HG02763 (cell line): ENCODE results near the gene BCAS3.

ENCODE experiments used
- ATAC-seq: cut with Tn5 transposase; IDR thresholded peaks from one replicate; pipeline ENCODE4 v1.9.1; 2021; ENCODE audit warnings: mild to moderate bottlenecking, moderate library complexity; ENCODE audit not compliant: unreplicated experiment

The BCAS3 gene

GRCh38 chr17:61387511-61388305 lies 710.1 kb downstream of the BCAS3 start:
- no peak for ATAC-seq

DNA sequence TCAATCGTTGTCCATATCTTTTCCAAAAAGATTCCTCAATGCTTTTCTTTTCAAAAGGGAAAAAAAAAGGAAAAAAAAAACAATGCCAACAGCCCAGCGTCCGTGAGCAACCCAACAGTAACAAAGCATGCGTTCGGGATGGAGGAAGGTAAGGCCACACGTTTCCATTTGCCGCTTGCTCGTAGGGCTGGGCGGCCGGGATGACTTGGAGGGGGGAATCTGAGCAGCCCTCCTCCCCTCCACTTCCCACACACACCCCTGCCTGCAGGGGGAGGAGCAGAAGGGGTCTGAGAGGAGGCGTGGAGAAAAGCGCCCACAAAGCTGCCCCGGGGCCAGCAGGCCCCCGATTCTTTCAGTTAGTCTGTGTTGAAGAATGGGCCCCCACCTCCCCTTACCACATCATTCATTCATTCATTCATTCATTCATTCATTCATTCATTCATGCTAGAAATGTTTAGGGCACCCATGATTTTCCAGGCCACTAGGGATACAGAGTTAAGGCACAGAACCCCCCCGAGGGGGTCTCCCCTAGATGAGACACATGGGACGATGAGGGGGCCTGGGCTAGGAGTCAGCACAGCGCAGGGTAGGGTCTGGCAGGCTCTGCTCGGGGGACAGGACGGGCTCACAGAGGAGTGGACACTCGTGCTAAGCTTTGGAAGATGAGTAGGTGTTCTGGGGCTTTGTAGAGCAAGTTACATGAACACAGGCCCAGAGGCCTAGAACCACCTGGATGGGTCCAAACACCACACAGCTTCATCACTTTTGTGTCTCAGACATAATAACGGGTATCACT lies 711.1 kb downstream of the BCAS3 start:
- ATAC-seq, result no peak

- ATAC-seq, result no peak
Observed at GRCh38 chr17:61389670-61390478, 712.2 kb downstream of the BCAS3 start.

DNA sequence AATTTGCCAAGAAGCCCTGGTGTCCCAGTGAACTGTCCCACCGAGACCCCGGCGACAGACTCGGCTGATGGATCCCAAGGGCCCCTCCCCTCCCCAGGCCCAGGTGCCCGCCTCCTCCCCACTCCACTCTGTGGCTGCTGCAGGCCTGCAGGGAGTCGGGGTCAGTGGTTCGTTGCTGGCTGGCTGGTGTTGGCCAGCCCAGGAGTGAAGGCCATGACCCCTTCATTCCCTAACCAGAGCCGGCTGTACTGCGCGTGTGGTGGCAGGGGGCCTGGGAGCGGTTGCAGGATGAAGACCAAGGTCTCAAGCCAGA lies 712.8 kb downstream of the BCAS3 start:
- ATAC-seq, result no peak

DNA sequence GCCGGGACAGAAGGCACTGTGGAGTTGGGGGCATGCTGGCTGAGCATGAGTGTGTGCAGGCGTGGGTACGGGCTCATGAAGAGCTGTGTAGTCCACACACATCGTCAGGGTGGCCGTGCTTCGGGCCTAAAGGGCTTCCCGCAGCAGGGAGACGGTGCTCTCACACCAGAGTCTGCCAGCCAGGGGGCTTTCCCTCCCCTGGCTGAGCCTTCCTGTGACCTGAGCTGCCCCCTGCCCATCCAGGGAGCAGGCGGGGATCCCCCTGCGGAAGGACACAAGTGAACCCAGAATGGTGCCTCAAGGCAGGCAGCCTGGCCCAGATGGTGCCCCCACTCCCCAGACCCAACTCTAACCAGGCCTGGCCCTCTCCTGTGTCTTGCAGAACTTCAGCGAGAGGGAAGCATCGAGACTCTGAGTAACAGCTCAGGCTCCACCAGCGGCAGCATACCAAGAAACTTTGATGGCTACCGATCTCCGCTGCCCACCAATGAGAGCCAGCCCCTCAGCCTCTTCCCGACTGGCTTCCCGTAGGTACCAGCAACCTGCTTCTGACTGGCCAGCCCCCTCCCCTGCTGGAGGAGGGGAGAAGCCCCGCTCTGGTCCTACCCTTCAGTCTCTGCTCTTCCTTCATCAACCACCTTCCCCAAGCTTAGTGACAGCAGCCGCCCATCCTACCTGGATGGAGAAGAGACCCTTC lies 714.1 kb downstream of the BCAS3 start:
- ATAC-seq, result no peak

- no peak for ATAC-seq
Observed at GRCh38 chr17:61392679-61393078, 715.0 kb downstream of the BCAS3 start.

DNA sequence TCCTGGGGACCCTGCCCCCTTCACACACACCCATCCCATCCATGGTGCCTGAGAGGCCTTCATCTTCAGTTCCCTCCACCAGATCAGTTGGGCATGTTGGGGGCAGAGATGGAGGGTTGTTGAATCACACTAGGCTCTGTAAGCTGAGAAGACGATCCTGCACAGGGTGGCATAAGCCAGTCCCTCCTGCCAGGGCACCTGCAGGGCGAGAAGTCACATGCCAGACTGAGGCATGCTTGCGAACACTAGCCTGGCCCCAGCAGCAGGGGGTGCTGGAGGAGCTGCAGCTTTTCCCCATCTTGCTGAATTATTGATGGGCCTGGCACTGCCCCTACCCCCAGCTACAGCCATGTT lies 715.9 kb downstream of the BCAS3 start:
- no peak for ATAC-seq

- ATAC-seq, result no peak
Observed at GRCh38 chr17:61393904-61394629, 716.4 kb downstream of the BCAS3 start.

DNA sequence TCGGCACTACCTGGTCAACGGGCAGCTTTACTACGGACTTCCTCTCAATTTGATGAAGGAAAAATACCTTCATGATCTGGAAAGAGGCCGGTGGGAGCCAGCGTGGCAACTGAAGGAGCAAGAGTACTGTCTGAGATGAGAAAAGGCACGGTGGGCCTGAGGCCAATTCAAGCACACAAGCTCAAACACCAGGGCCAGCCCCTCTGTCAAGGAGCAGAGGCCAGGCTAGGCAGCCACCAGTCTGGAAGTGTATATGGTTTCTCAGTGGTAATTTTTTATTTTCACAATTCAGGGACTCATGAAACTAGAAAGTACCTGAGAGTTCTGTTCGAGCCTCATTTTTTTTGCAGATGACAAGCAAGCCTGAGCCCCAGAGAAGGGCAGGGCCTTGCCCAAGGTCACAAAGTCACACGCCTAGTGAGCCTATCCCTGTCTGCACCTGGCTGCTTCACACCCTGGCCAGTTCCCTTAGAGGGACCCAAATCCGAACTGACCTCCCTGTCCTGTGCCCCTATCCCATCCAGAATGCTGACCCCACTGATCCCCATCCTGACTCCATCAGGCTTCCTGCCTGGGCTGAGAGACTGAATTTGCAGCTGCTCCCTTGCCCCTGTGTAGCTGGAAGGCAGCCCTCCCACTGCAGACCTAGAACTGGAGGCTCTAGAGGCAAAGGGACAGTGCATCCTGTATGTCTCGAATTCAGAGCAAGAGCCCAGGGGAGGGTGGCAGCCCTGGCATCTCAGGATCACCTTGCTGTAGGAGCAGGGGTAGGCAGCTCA lies 717.2 kb downstream of the BCAS3 start:
- no peak for ATAC-seq

DNA sequence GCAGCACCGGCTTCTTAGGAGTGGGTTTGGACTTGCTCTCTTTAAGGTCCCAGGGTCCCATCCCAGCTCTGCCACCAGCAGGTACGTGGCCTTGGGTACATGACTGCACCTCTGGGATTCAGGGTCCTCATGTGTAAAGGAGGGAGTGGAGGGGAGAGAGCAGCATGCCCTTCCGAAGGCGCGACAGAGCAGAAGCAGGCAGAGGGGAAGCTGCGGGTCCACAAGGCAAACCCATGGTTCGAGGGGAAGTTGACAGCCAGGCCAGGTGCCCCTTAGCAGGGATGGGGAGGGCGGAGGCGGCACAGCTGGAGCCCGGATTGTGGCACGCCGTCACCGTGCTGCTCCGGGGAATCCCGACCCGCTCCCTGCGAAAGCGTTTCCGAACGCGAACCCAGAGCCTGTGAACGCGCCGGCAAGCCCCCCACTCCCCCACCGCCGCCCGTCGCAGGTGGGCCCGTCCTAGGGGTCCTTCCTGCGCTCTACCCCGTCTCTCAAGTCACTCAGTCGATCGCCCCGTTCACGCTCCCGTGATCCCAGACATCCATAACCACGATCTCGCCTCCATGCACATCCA lies 717.8 kb downstream of the BCAS3 start:
- no peak for ATAC-seq

DNA sequence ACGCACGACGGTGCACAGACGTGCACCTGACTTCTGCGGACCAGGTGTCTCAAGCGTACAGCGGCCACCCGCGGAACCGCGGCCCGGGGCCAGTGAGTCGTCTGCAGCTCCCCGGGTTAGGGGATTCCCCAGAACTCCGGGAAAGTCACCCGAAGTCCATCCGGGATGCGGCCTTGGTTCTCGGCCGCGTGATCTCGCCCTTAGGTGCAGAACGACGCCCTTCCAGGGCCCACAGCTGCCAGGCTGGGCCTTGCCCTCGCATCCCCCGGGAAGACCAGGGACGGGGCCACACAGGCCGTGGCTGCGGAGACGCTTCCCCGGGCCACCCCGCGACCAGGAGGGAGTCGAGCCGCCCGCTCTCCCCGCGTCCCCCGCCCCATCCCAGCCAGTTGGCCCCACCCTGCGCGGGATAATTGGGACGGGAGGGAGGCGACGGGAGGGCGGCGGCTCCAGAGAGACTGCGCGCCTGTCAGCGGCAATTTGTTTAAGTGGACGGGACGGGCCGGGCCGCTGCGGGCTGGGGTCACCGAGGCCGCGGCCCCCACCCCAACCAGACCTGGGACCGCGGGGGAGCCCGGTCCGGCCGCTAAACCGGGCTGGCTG lies 718.4 kb downstream of the BCAS3 start:
- ATAC-seq, result no peak

- ATAC-seq, result no peak
Observed at GRCh38 chr17:61396586-61397085, 719.0 kb downstream of the BCAS3 start.

DNA sequence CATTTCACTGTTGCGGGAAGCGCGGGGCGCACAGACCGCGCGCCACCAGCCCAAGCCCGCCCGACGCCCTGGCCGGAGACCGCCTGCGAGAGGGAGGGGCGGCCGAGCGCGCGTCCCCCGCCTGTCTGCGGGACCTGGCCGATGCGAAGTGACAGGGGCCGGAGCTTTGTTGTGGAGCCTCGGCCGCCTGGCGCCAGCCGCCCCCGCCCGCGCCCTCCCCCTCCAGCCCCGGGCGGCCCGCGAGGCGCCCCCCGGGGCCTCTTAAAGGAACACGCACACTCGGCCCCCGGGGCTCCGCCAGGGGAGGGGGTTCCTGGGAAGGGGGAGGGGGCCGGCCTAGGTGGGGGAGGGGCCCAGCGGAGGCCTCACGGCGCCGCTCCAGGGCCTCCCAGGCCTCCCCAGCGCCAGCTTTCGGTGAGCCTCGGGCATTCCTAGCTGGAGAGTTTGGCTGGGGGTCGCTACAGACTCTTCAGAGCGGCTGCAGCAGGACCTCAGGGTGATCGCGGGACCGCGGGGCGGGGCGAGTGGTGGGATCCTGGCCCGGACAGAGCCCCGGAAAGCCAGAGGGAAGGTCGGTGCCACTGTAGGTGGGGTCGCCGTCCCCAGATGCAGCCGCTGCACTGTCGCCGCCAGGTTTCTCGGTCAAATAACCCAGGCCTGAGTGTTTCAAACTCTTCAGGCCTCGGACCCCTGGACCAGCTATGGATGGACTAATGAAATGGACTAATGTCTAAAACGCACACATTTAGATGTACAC lies 719.6 kb downstream of the BCAS3 start:
- ATAC-seq, result no peak

DNA sequence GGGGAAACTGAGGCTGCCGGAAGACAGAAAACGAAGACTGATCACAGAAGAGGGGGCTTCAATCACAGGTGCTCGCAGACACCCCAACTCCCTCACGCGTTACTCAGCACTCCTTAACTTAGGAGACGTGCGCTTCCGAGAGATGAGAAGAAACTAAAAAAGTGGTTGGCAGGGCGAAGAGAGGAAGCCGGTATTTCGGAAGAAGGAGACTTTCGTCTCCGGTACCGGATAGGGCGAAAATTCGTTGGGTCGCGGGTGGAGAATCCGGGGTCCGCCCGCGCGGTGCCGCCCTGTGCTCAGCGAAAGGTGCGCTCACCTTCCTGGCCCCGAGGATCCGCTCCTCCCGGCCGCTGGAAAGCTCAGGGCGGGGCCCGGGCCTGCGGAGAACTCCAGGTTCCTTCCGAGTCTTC lies 721.1 kb downstream of the BCAS3 start:
- ATAC-seq, result no peak

DNA sequence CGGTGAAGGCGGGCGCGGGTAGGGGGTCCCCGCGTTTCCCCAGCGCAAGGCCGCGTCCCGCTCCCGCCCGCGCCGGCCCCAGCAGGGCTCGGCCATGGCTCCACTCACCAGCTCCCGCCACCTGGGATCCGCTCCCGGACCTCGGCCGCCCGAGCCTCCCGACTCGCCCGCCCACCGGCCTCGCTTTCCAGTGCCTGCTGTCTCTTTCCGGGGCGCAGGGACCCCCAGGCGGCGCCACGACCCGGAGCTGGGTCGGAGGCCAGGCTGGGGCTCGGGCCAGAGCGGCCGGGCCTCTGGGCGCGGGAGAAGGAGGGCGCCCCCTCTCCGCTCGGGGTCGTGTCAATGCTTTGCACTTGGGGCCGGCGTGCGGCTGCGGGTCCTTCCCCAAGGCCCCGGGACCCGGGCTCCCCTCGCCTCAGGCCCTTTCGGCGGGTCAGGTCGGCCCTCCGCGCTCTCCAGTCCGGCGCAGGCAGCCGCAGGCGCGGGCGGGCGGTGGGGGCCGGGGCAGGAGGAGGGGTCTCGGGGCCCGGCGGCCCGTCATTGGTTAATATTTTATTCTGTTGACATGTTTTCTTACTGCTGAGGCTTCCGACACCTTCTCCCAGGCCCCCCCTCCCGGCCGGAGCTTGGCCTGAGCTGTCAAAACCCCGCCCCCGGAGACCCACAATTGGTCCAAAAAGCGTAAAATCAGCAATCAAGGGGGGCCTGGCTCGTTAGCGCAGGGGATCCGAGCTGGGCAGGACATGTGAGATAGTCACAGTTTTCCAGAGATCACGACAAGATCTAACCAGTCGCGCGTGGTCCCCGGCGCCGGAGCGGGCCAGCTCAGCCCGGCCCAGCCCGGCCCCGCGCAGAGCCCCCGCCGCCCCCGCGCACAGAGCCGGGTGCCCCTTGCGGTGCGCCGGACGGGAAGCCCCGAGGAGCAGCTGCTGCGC lies 721.7 kb downstream of the BCAS3 start, which contains the start of gene TBX2:
TSS of gene TBX2 (plus strand) at position 713 of the 935 bp plus-strand sequence. CDS start 334 bp downstream, outside the sequence.
- ATAC-seq, result no peak

DNA sequence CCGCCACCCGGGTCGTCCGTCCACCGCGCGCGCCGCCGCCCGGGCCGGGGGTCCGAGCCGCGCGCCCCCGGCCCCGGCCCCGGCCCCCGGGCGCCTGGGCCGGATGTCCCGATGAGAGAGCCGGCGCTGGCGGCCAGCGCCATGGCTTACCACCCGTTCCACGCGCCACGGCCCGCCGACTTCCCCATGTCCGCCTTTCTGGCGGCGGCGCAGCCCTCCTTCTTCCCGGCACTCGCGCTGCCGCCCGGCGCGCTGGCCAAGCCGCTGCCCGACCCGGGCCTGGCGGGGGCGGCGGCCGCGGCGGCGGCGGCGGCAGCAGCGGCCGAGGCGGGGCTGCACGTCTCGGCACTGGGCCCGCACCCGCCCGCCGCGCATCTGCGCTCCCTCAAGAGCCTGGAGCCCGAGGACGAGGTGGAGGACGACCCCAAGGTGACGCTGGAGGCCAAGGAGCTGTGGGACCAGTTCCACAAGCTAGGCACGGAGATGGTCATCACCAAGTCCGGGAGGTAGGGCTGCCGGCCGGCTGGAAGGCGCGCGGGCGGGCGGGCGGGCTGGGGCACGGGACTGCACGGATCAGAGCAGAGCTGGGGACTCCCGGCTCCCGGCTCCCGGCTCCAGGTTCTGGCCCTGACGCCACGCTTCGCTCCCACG lies 722.5 kb downstream of the BCAS3 start:
- no peak for ATAC-seq
